Esophagus squamous epithelium (tissue), 4 donors: Measurements from ENCODE around the gene NR6A1.

ENCODE experiments used
- POLR2A ChIP-seq, 4 donors: fragments of 450-650 bp; IDR thresholded peaks; one replicate each; pipeline ENCODE4 v1.6.1; 2017; ENCODE audit warnings: antibody characterized with exemption in 4 of 4, mild to moderate bottlenecking in 4 of 4, moderate library complexity in 3 of 4
- TF ChIP-seq, protein P1 (sequence below), 6 experiments: fragments of 450-650 bp in 4 of 6; fragments of 200-600 bp in 2 of 6; sonication (generic) in 2 of 6; IDR thresholded peaks; one replicate each; pipeline ENCODE4 v1.5.1; 2016 to 2019; ENCODE audit warnings: antibody characterized with exemption in 6 of 6, mild to moderate bottlenecking in 4 of 6, moderate library complexity in 4 of 6

GRCh38 chr9:124706685-124707084, 64.4 kb downstream of the NR6A1 start:
- TF ChIP-seq, protein P1, sequence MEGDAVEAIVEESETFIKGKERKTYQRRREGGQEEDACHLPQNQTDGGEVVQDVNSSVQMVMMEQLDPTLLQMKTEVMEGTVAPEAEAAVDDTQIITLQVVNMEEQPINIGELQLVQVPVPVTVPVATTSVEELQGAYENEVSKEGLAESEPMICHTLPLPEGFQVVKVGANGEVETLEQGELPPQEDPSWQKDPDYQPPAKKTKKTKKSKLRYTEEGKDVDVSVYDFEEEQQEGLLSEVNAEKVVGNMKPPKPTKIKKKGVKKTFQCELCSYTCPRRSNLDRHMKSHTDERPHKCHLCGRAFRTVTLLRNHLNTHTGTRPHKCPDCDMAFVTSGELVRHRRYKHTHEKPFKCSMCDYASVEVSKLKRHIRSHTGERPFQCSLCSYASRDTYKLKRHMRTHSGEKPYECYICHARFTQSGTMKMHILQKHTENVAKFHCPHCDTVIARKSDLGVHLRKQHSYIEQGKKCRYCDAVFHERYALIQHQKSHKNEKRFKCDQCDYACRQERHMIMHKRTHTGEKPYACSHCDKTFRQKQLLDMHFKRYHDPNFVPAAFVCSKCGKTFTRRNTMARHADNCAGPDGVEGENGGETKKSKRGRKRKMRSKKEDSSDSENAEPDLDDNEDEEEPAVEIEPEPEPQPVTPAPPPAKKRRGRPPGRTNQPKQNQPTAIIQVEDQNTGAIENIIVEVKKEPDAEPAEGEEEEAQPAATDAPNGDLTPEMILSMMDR (IDR thresholded peaks at IDR 0.05), result no peak
- no peak for TF ChIP-seq POLR2A (IDR thresholded peaks at IDR 0.05)
